GM12878 (cell line): ENCODE data around the gene LAYN. TPM values are rescaled to one million over a fixed set of nuclear protein-coding genes. Genes with fewer than 3 reads are reported as not detected.

Source experiments
- ATAC-seq: fragments of 200-7000 bp; cut with Tn5 transposase; 3 replicates; pipeline ENCODE4 v1.9.1; 2020; ENCODE audit warnings: mild to moderate bottlenecking, moderate library complexity
- BruUV-seq: library from RNA; stranded (reverse); fragments of 400-500 nt; replicated peaks from 2 replicates; lab custom pipeline; 2021; lab: Mats Ljungman, UMichigan
- CTCF ChIA-PET: fragments of 300-600 bp; sonication (Branson Sonifier 250); formaldehyde crosslinking; extraction: SDS; loops from one replicate; lab custom pipeline; 2021; ENCODE audit warnings: inconsistent platforms; lab: Yijun Ruan, JAX
- POLR2A ChIA-PET: fragments of 350-600 bp; formaldehyde crosslinking; extraction: SDS; loops from one replicate; lab custom pipeline; 2021; ENCODE audit warnings: inconsistent platforms; lab: Charles Lee
- RAD21 ChIA-PET: fragments of 300-600 bp; sonication (Branson Sonifier 250); formaldehyde crosslinking; loops from one replicate; lab custom pipeline; 2023; ENCODE audit warnings: antibody characterized with exemption; ENCODE audit not compliant: unreplicated experiment; lab: Charles Lee
- SMC1A ChIA-PET: fragments of 300-600 bp; sonication (Branson Sonifier 250); formaldehyde crosslinking; loops from one replicate; lab custom pipeline; 2023; ENCODE audit not compliant: unreplicated experiment, uncharacterized antibody; lab: Charles Lee
- DNase-seq: peaks from one replicate; pipeline ENCODE4 v3.0.0-alpha.2; 2011; ENCODE audit warnings: low read depth, low spot score
- FAIRE-seq: peaks from 3 replicates; lab custom pipeline; 2011; peaks lifted over from hg19 to GRCh38; lab: Jason Lieb, UNC
- H2AFZ ChIP-seq: 2 replicates; pipeline ENCODE4 v1.6.0; 2011; ENCODE audit warnings: low read depth, low read length, control low read depth; ENCODE audit not compliant: control insufficient read depth
- H3K27ac ChIP-seq: 2 replicates; pipeline ENCODE4 v1.5.1; 2011; ENCODE audit warnings: control low read depth; ENCODE audit not compliant: control insufficient read depth, insufficient read depth
- H3K27me3 ChIP-seq, 2 experiments: replicated peaks in 1 of 2; 2 replicates each; pipeline versions ENCODE4 v1.6.0 to v1.6.1; 2011; ENCODE audit warnings: low read length in 1 of 2; ENCODE audit not compliant: control insufficient read depth in 2 of 2, insufficient read depth in 2 of 2
- H3K36me3 ChIP-seq, 2 experiments: 2 replicates each; pipeline ENCODE4 v1.5.1; 2011; ENCODE audit warnings: low read length in 1 of 2; ENCODE audit not compliant: control insufficient read depth in 2 of 2, insufficient read depth in 2 of 2
- H3K4me1 ChIP-seq: 2 replicates; pipeline ENCODE4 v1.6.1; 2011; ENCODE audit warnings: mild to moderate bottlenecking, low read length, moderate library complexity, mixed read lengths; ENCODE audit not compliant: control insufficient read depth, insufficient read depth
- H3K4me2 ChIP-seq: 2 replicates; pipeline ENCODE4 v1.6.0; 2011; ENCODE audit warnings: control low read depth; ENCODE audit not compliant: control insufficient read depth, insufficient read depth
- H3K4me3 ChIP-seq: fragments of 200-600 bp; sonication (generic); 2 replicates; pipeline ENCODE4 v1.5.1; 2016
- H3K79me2 ChIP-seq: 2 replicates; pipeline ENCODE4 v1.6.0; 2011; ENCODE audit warnings: low read length; ENCODE audit not compliant: control insufficient read depth, insufficient read depth
- H3K9ac ChIP-seq: 2 replicates; pipeline ENCODE4 v1.8.0; 2011; ENCODE audit warnings: low read length, control low read depth, mixed read lengths; ENCODE audit not compliant: control insufficient read depth, insufficient read depth
- H3K9me3 ChIP-seq: replicated peaks from 3 replicates; pipeline ENCODE4 v1.5.1; 2011; ENCODE audit warnings: mild to moderate bottlenecking, low read length; ENCODE audit not compliant: control insufficient read depth, insufficient read depth
- H4K20me1 ChIP-seq: 2 replicates; pipeline ENCODE4 v1.6.0; 2011; ENCODE audit not compliant: control insufficient read depth, insufficient read depth
- CBX5 ChIP-seq: sonication (generic); IDR thresholded peaks from 2 replicates; pipeline ENCODE4 v1.6.1; 2016; ENCODE audit warnings: low read depth, moderate library complexity, mild to moderate bottlenecking, inconsistent platforms
- CEBPB ChIP-seq, 2 experiments: fragments of 150-350 bp in 1 of 2; IDR thresholded peaks; 2 replicates each; pipeline ENCODE4 v1.6.1; 2012 to 2014; ENCODE audit warnings: low read depth in 2 of 2, low read length in 2 of 2, borderline replicate concordance in 1 of 2, inconsistent platforms in 1 of 2
- CHD4 ChIP-seq: fragments of 200-600 bp; sonication (generic); IDR thresholded peaks from 2 replicates; pipeline ENCODE4 v1.6.1; 2016; ENCODE audit warnings: mild to moderate bottlenecking
- DPF2 ChIP-seq: fragments of 450-650 bp; IDR thresholded peaks from 2 replicates; pipeline ENCODE4 v1.6.1; 2017; ENCODE audit warnings: mild to moderate bottlenecking
- LARP7 ChIP-seq: fragments of 450-650 bp; IDR thresholded peaks from 2 replicates; pipeline ENCODE4 v1.6.1; 2017; ENCODE audit warnings: mild to moderate bottlenecking
- NBN ChIP-seq: fragments of 450-650 bp; IDR thresholded peaks from 2 replicates; pipeline ENCODE4 v1.6.1; 2016
- POU2F2 ChIP-seq: IDR thresholded peaks from 3 replicates; pipeline ENCODE4 v1.6.1; 2011; ENCODE audit warnings: low read depth, mild to moderate bottlenecking, low read length, borderline replicate concordance
- SMC3 ChIP-seq: IDR thresholded peaks from 2 replicates; pipeline ENCODE4 v1.6.1; 2011; ENCODE audit warnings: low read length, improper control_type of control experiment, borderline replicate concordance
- SPI1 ChIP-seq: IDR thresholded peaks from 2 replicates; pipeline ENCODE4 v1.6.1; 2011; ENCODE audit warnings: low read depth, mild to moderate bottlenecking, low read length, moderate library complexity, borderline replicate concordance; ENCODE audit not compliant: insufficient read depth
- TBL1XR1 ChIP-seq: IDR thresholded peaks from 2 replicates; pipeline ENCODE4 v1.6.1; 2012; ENCODE audit warnings: low read depth, low read length, improper control_type of control experiment
- ZNF592 ChIP-seq: fragments of 450-650 bp; IDR thresholded peaks from 2 replicates; pipeline ENCODE4 v1.6.1; 2017; ENCODE audit warnings: mild to moderate bottlenecking, moderate library complexity
- WGBS: methylation state at CpG from one replicate; pipeline ENCODE4 v1.1.6; 2016; ENCODE audit warnings: low lambda C conversion rate; ENCODE audit not compliant: insufficient replicate concordance, insufficient coverage; ENCODE audit errors: missing lambda C conversion rate; 5-methylcytosine and 5-hydroxymethylcytosine counted together
- in situ Hi-C: fragments of 300-500 bp; cut with MboI; formaldehyde crosslinking; loops from 9 replicates; pipeline ENCODE4 v1.14.3; 2018; ENCODE audit warnings: mixed read lengths
- intact Hi-C: fragments of 100-400 bp; cut with micrococcal nuclease; formaldehyde crosslinking; loops from one replicate; pipeline ENCODE4 v1.14.2; 2022; ENCODE audit not compliant: unreplicated experiment
- polyA plus RNA-seq, 11 experiments: library from polyadenylated mRNA; depleted of rRNA in 4 of 11; unstranded in 6 of 11; stranded (reverse) in 5 of 11; fragments of >200 nt; fragmentation: Nextera tagmentation in 4 of 11; fragmentation: Illumina TruSeq in 1 of 11; extraction: Ambion mirVana in 4 of 11; extraction: Trizol in 1 of 11; gene quantifications; 1 replicate in 1 of 11; 2 replicates in 10 of 11; pipeline versions ENCODE4 v1.2.1 to v1.2.3, GENCODE V29; 2011 to 2016; ENCODE audit warnings: inconsistent platforms in 2 of 11, missing spikeins in 2 of 11, low read depth in 1 of 11
- total RNA-seq, 4 experiments: library from RNA; depleted of rRNA in 3 of 4; stranded (reverse); fragments of >200 nt in 3 of 4; fragmentation: Illumina TruSeq in 1 of 4; extraction: Trizol in 1 of 4; gene quantifications; 2 replicates each; pipeline versions ENCODE4 v1.2.1 to v1.2.3, GENCODE V29; 2013 to 2021
- TF ChIP-seq, protein P1 (sequence below): fragments of 450-650 bp; IDR thresholded peaks from 2 replicates; pipeline ENCODE4 v1.6.1; 2017; ENCODE audit warnings: mild to moderate bottlenecking
- TF ChIP-seq, protein P2 (sequence below): IDR thresholded peaks from 2 replicates; pipeline ENCODE4 v1.6.1; 2011; ENCODE audit warnings: low read depth, mild to moderate bottlenecking, low read length, moderate library complexity, borderline replicate concordance; ENCODE audit errors: extremely low read depth

The LAYN gene
- total and polyA plus RNA-seq, 10 of the 15 experiments (the other 5 are each of a cell fraction or from before 2014, with no cell fraction given), result 0.06 to 0.14 (median 0.10) TPM; not detected in 7

DNA sequence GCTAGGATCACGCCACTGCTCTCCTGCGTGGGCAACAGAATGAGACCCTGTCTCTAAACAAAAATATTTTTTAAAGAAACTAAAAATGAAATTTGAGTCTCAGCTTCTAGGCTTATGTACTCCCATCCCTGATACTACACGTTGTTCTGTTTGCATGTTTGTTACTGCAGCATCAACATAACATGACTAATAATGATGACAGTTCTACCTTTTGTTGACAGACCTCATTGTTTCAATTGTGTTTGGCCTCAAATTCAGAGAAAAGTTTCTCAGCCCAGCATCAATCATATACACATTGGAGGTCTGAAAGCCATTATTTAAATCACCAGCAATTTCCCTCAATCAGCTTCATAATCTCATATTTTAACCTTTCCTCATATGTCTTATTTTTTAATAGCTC is 20.8 kb downstream of the LAYN start:
- no peak overlapping the region for H3K27ac ChIP-seq
- no peak overlapping the region for H3K4me2 ChIP-seq
- no peaks in the 10 kb centered on the region for H3K36me3 ChIP-seq
- H4K20me1 ChIP-seq, result no peaks in the 10 kb centered on the region
- FAIRE-seq (no peak), ATAC-seq (no peak), DNase-seq (no peak)
- H3K9me3 ChIP-seq, result no peaks in the 10 kb centered on the region; the same call in 2 of the 3 replicates
- no peak overlapping the region for H3K9ac ChIP-seq
- intact Hi-C loops, result loop anchor here (10.0 kb wide), 1 partner anchor 423 kb away; no protein-coding TSS in a partner anchor
- H2AFZ ChIP-seq, result no peak overlapping the region
- SMC1A ChIA-PET, result interaction anchor here (0.7 to 2.3 kb wide), 5 partner anchors 8 to 282 kb away, joined by 3 to 5 read pairs (median 4); no protein-coding TSS in a partner anchor
- no TSS peak for BruUV-seq
- 31% methylated on average over 3 of the region's 3 CpGs for whole genome bisulfite sequencing
- no peaks in the 10 kb centered on the region for H3K4me1 ChIP-seq
- CTCF ChIA-PET, result interaction anchor here (1.0 to 5.0 kb wide), 6 partner anchors 10 to 274 kb away, joined by 3 to 24 read pairs (median 6); no protein-coding TSS in a partner anchor
- POLR2A ChIA-PET, result no interaction called here
- RAD21 ChIA-PET, result no interaction called here
- in situ Hi-C loops, result no loop called here
- H3K4me3 ChIP-seq, result no peak overlapping the region
- TF ChIP-seq POU2F2 (no peak), SPI1 (no peak), SMC3 (no peak), LARP7 (no peak), NBN (no peak), CEBPB (IDR thresholded peaks at IDR 0.05; ENCODE audit: borderline replicate concordance in 1 of 2, low read depth in 2 of 2, low read length in 2 of 2) (no peak), TBL1XR1 (no peak), ZNF592 (no peak), CBX5 (no peak), DPF2 (no peak), CHD4 (no peak)
- TF ChIP-seq, protein P1, sequence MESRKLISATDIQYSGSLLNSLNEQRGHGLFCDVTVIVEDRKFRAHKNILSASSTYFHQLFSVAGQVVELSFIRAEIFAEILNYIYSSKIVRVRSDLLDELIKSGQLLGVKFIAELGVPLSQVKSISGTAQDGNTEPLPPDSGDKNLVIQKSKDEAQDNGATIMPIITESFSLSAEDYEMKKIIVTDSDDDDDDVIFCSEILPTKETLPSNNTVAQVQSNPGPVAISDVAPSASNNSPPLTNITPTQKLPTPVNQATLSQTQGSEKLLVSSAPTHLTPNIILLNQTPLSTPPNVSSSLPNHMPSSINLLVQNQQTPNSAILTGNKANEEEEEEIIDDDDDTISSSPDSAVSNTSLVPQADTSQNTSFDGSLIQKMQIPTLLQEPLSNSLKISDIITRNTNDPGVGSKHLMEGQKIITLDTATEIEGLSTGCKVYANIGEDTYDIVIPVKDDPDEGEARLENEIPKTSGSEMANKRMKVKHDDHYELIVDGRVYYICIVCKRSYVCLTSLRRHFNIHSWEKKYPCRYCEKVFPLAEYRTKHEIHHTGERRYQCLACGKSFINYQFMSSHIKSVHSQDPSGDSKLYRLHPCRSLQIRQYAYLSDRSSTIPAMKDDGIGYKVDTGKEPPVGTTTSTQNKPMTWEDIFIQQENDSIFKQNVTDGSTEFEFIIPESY, result no peak
- TF ChIP-seq, protein P2, sequence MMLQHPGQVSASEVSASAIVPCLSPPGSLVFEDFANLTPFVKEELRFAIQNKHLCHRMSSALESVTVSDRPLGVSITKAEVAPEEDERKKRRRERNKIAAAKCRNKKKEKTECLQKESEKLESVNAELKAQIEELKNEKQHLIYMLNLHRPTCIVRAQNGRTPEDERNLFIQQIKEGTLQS, result no peak
- no peaks in the 10 kb centered on the region for H3K79me2 ChIP-seq
- H3K27me3 ChIP-seq, result no peaks in the 10 kb centered on the region
